ENCODE results near the gene OTUD1. TPM values are rescaled to one million over a fixed set of nuclear protein-coding genes. Genes with fewer than 3 reads are reported as not detected.

The OTUD1 gene
- total and polyA plus RNA-seq, 10 of the 15 experiments (the other 5 are each of a cell fraction or from before 2014, with no cell fraction given) = 0.18 to 1.6 (median 0.63) TPM; not detected in 1

- TF ChIP-seq CUX1 (IDR thresholded peaks at IDR 0.05; ENCODE audit: insufficient replicate concordance, low read depth, low read length) (no peak), TCF12 (IDR thresholded peaks at IDR 0.05; ENCODE audit: low read depth, low read length) (no peak), SPI1 (IDR thresholded peaks at IDR 0.05; ENCODE audit: borderline replicate concordance, insufficient read depth, low read depth, low read length) (no peak)
These were observed 24.2 kb upstream of the OTUD1 start (continued) for GRCh38 chr10:23414658-23415057.

DNA sequence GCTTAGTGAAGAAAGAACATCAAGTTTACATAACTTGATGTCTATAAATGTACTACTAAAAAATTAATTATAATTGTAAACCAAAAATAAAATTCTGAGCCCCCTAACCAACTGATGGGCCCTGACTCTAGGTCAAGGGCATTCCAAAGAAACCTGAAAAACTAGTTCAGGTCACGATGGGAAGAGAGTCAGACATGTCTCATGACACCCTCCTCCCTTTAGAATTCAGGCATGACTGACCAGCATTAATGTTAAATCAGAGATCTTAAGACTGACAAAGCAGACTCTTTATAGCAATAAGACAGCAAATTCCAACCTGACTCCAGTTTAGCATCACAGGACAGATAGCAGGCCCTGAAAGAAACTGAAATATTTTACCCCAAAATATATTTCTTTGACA, 21.6 kb upstream of the OTUD1 start:
- no peak for FAIRE-seq
- ChIA-PET CTCF (interaction anchor here (1.2 kb wide), 1 partner anchor 24 kb away, joined by 3 read pairs; no protein-coding TSS in a partner anchor), POLR2A (no interaction called here), RAD21 (ENCODE audit: unreplicated experiment) (no interaction called here), SMC1A (ENCODE audit: uncharacterized antibody, unreplicated experiment) (no interaction called here)
- Histone ChIP-seq H3K36me3 (ENCODE audit: control insufficient read depth in 2 of 2, insufficient read depth in 2 of 2, low read length in 1 of 2) (no peaks in the 10 kb centered on the region), H3K4me3 (no peak overlapping the region), H3K27me3 (replicated peaks in 1 of 2; ENCODE audit: control insufficient read depth in 2 of 2, insufficient read depth in 2 of 2, low read length in 1 of 2) (no peaks in the 10 kb centered on the region), H2AFZ (ENCODE audit: control insufficient read depth, low read depth, low read length) (no peak overlapping the region), H3K4me1 (ENCODE audit: control insufficient read depth, insufficient read depth, low read length) (peaks cover 18% of the 10 kb centered on the region), H3K79me2 (ENCODE audit: control insufficient read depth, insufficient read depth, low read length) (no peaks in the 10 kb centered on the region), H3K4me2 (ENCODE audit: control insufficient read depth, insufficient read depth) (no peak overlapping the region), H3K27ac (ENCODE audit: control insufficient read depth, insufficient read depth) (no peak overlapping the region), H3K9ac (ENCODE audit: control insufficient read depth, insufficient read depth, low read length) (no peak overlapping the region), H4K20me1 (ENCODE audit: control insufficient read depth, insufficient read depth) (no peaks in the 10 kb centered on the region), H3K9me3 (replicated peaks; ENCODE audit: control insufficient read depth, insufficient read depth, low read length) (no peaks in the 10 kb centered on the region)
- intact Hi-C loops (cut with micrococcal nuclease; ENCODE audit: unreplicated experiment) (no loop called here), in situ Hi-C loops (cut with MboI) (no loop called here)
- no TSS peak for BruUV-seq (replicated peaks)
- WGBS (ENCODE audit: insufficient coverage, insufficient replicate concordance, low lambda C conversion rate, missing lambda C conversion rate) = 50% methylated on average over 1 of the region's 1 CpG
- ATAC-seq = no peak
- TF ChIP-seq FOS (IDR thresholded peaks at IDR 0.05; ENCODE audit: borderline replicate concordance, extremely low read depth, insufficient read length) (no peak), FOXK2 (IDR thresholded peaks at IDR 0.05) (no peak), NFYA (IDR thresholded peaks at IDR 0.05; ENCODE audit: borderline replicate concordance, low read depth, low read length) (no peak), KAT2A (conservative IDR thresholded peaks at IDR 0.05; ENCODE audit: control insufficient read depth, low read depth, low read length) (no peak), BRCA1 (IDR thresholded peaks at IDR 0.05; ENCODE audit: low read depth, low read length) (no peak), CREM (IDR thresholded peaks at IDR 0.05; ENCODE audit: low read depth) (no peak), ZNF384 (IDR thresholded peaks at IDR 0.05; ENCODE audit: borderline replicate concordance, low read depth, low read length) (no peak), RFX5 (IDR thresholded peaks at IDR 0.05; ENCODE audit: low read depth, low read length) (no peak), ESRRA (IDR thresholded peaks at IDR 0.05; ENCODE audit: low read length) (no peak)
- TF ChIP-seq, protein P1, sequence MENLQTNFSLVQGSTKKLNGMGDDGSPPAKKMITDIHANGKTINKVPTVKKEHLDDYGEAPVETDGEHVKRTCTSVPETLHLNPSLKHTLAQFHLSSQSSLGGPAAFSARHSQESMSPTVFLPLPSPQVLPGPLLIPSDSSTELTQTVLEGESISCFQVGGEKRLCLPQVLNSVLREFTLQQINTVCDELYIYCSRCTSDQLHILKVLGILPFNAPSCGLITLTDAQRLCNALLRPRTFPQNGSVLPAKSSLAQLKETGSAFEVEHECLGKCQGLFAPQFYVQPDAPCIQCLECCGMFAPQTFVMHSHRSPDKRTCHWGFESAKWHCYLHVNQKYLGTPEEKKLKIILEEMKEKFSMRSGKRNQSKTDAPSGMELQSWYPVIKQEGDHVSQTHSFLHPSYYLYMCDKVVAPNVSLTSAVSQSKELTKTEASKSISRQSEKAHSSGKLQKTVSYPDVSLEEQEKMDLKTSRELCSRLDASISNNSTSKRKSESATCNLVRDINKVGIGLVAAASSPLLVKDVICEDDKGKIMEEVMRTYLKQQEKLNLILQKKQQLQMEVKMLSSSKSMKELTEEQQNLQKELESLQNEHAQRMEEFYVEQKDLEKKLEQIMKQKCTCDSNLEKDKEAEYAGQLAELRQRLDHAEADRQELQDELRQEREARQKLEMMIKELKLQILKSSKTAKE (IDR thresholded peaks at IDR 0.05; ENCODE audit: low read depth, poor library complexity, severe bottlenecking) = no peak
- no peak for DNase-seq (ENCODE audit: low read depth, low spot score)

All from GM12878 (cell line).